Activated CD8-positive, alpha-beta memory T cell treated with anti-CD3 and anti-CD28 coated beads, Interleukin-2, amount 10 ng/mL, durations not matched to agents 7 days and 5 days (primary cell): ENCODE data around the gene UGT2B28. TPM values are rescaled to one million over a fixed set of nuclear protein-coding genes. Genes with fewer than 3 reads are reported as not detected.
"Not testable (repeated sequence)": the region's sequence is repeated elsewhere in the genome, so short reads cannot be mapped to it uniquely, and the experiment has no call there.

ENCODE experiments used
- ATAC-seq: fragments of 150-1000 bp; cut with Tn5 transposase; one replicate; pipeline ENCODE4 v1.10.0; 2021; ENCODE audit warnings: moderate library complexity
- CTCF ChIA-PET: fragments of 350-600 bp; sonication (Branson Sonifier 250); formaldehyde crosslinking; loops from one replicate; lab custom pipeline; 2021; ENCODE audit warnings: antibody characterized with exemption; lab: Charles Lee
- DNase-seq: peaks from one replicate; pipeline ENCODE4 v3.0.0-alpha.2; 2020
- H3K27ac Mint-ChIP-seq: one replicate; pipeline ENCODE4 v1.8.0; 2021; ENCODE audit warnings: mild to moderate bottlenecking, mixed read lengths
- H3K27me3 Mint-ChIP-seq: one replicate; pipeline ENCODE4 v1.8.0; 2021; ENCODE audit warnings: mixed read lengths
- H3K36me3 Mint-ChIP-seq: one replicate; pipeline ENCODE4 v1.8.0; 2021; ENCODE audit warnings: mild to moderate bottlenecking, mixed read lengths
- H3K4me1 Mint-ChIP-seq: one replicate; pipeline ENCODE4 v1.8.0; 2021; ENCODE audit warnings: mixed read lengths
- H3K4me3 Mint-ChIP-seq: one replicate; pipeline ENCODE4 v1.8.0; 2021; ENCODE audit warnings: mild to moderate bottlenecking, moderate library complexity, mixed read lengths
- H3K9me3 Mint-ChIP-seq: one replicate; pipeline ENCODE4 v1.8.0; 2022; ENCODE audit warnings: low read depth, mixed read lengths
- total RNA-seq, 2 experiments: library from RNA; stranded (reverse); gene quantifications; one replicate each; pipeline ENCODE4 v1.2.3, GENCODE V29; 2021

The UGT2B28 gene
- total RNA-seq = not detected

DNA sequence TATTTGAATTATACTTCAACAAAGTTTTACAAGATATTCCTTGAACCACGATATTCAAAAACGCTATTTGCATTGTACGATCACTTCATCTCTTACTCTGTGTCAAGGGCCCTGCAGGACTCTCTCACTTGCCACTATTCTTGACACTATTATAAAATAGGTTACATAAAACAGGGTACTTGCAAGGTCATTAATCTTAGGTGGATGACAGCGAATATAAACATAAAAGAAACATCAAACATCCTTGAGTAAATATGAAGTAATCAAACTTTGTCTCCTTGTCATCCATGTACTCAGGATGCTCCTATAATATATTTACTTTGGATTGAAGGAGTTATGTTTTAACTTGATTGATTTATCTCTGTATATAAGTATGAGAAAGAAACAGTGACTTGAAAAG lies at the start of gene UGT2B28:
UGT2B28 (plus strand) TSS at position 395 of the 400 bp plus-strand sequence. CDS start 26 bp downstream, outside the sequence.
- H3K9me3 Mint-ChIP-seq, H3K4me3 Mint-ChIP-seq, DNase-seq, CTCF ChIA-PET, H3K4me1 Mint-ChIP-seq, ATAC-seq, H3K27ac Mint-ChIP-seq, H3K36me3 Mint-ChIP-seq, H3K27me3 Mint-ChIP-seq: not testable (repeated sequence)

DNA sequence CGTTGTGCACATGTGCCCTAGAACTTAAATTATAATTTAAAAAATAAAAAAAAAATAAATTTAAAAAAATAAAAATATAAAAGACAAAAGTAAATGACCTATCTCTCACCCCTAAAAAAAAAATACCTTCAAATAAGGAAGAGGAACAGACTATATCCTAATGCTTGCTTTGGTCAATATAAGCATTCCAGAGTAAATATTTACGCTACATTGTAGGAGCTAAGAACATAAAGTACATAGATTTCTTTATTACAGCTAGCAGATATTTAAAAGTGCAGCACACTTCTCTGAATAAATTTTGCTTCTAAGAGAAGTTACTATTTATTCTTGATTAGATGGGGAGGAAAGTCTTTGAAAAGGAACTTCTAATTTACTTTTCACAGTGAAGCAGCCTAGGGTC lies 41.2 kb upstream of the UGT2B28 start:
- Mint-ChIP-seq H3K9me3 (peaks cover 2% of the 10 kb centered on the region), H3K4me1 (no peaks in the 10 kb centered on the region), H3K36me3 (no peaks in the 10 kb centered on the region), H3K27me3 (no peaks in the 10 kb centered on the region), H3K4me3 (no peak overlapping the region), H3K27ac (no peak overlapping the region)
- ATAC-seq (no peak), DNase-seq (no peak)
- CTCF ChIA-PET = no interaction called here

DNA sequence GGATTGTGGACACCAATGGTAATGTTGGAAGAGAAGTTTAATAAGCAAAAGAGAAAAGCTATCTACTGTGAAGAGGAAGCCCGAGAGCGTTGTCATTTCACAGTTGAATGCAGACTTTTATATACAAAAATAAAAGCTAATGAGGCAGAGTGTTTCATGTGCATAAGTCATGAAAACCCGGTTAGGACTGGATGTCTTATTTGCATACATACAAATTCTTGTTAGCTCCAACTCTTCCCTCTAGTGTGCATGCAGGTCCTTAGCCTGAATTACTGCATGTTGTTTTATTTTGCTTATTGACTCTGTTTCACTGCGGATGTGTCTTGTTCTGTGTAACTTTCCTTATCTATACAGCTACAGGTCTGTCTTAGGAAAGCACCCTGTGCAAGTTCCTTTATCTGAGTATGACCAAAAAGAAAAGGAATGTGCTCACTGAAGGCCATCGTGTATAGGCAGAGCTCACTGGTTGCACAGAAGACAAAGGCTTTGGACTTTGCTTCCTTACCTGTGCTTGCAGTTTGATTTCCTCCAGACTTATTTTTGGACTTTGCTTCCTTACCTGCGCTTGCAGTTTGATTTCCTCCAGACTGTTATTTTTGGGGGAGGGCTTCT lies 40.6 kb upstream of the UGT2B28 start:
- no peaks in the 10 kb centered on the region for H3K27me3 Mint-ChIP-seq
- H3K4me1 Mint-ChIP-seq = no peaks in the 10 kb centered on the region
- no peak overlapping the region for H3K4me3 Mint-ChIP-seq
- no peak overlapping the region for H3K27ac Mint-ChIP-seq
- no peak for DNase-seq
- CTCF ChIA-PET = no interaction called here
- peaks cover 2% of the 10 kb centered on the region for H3K9me3 Mint-ChIP-seq
- H3K36me3 Mint-ChIP-seq = no peaks in the 10 kb centered on the region
- ATAC-seq = no peak

DNA sequence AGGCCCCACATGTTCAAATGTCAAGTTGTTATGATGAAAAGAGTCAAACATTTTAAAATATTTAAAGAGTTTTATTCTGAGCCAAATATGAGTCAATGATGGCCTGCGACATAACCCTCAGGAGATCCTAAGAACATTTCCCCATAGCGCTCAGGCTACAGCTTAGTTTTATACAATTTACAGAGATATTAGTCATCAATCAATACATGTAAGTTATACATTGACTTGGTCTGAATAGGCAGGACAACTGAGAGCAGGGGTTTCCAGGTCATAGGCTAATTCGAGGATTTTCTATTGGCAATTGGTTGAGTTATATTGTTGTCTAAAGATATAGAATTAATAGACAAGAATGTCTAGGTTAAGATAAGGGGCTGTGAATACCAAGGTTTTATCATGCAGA lies 39.5 kb upstream of the UGT2B28 start:
- H3K4me3 Mint-ChIP-seq, H3K36me3 Mint-ChIP-seq, ATAC-seq, DNase-seq, H3K9me3 Mint-ChIP-seq, H3K4me1 Mint-ChIP-seq, H3K27ac Mint-ChIP-seq, CTCF ChIA-PET, H3K27me3 Mint-ChIP-seq: not testable (repeated sequence)

DNA sequence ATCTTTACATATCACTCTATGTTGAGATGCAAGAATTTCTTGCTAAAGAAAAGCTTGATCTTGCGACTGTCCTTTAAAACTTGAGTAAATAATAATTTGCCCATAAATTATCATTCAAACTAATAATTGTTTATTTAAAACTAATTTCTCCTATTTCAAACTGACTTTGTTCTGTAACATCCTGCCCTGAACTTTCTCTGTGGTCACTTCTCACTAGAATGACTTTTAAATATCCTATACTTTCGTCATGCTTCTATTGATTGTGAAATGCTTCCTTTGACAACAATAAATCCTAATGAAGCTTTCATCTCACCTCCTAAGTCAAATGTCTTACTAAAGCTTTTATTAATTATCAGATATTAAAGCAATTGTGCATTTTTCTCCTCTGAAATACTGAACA lies 38.5 kb upstream of the UGT2B28 start:
- CTCF ChIA-PET, H3K9me3 Mint-ChIP-seq, H3K27ac Mint-ChIP-seq, H3K4me1 Mint-ChIP-seq, H3K36me3 Mint-ChIP-seq, ATAC-seq, H3K27me3 Mint-ChIP-seq, H3K4me3 Mint-ChIP-seq, DNase-seq: not testable (repeated sequence)

DNA sequence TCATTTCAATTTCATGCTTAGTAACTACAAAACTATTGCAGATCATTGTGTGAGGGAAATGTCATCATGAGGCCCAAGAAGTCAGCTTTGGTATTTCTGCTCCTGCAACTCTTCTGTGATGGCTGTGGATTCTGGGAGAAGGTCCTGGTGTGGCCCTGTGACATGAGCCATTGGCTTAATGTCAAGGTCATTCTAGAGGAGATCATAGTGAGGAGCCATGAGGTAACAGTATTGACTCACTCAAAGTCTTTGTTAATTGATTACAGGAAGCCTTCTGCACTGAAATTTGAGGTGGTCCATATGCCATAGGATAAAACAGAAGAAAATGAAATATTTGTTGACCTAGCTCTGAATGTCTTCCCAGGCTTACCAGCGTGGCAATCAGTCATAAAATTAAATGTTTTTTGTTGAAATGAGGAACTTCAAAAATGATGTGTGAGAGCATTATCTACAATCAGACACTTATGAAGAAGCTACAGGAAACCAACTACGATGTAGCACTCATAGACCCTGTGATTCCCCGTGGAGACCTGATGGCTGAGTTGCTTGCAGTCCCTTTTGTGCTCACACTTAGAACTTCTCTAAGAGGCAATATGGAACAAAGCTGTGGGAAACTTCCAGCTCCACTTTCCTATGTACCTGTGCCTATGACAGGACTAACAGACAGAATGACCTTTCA lies 37.6 kb upstream of the UGT2B28 start:
- DNase-seq, CTCF ChIA-PET, H3K36me3 Mint-ChIP-seq, H3K9me3 Mint-ChIP-seq, H3K27me3 Mint-ChIP-seq, H3K4me1 Mint-ChIP-seq, H3K4me3 Mint-ChIP-seq, ATAC-seq, H3K27ac Mint-ChIP-seq: not testable (repeated sequence)

DNA sequence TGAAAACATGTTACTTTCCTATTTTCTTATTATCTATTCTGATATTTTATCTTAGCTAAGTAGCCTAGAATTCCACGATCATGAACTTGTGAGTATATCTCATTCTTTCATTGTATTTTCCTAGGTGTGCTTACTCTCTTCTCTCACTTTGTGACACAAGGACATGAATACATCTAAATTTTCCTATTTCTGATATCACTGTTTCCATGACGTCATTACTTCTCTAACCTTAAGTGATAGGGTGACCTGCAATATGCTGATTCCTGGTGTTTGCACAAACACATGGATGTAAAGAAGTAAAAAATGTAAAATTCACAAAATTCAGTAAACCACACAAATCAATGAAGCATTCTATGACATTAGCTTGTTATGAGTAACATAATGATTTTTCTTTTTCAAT lies 29.4 kb upstream of the UGT2B28 start:
- H3K27me3 Mint-ChIP-seq, H3K4me3 Mint-ChIP-seq, H3K27ac Mint-ChIP-seq, DNase-seq, ATAC-seq, CTCF ChIA-PET, H3K36me3 Mint-ChIP-seq, H3K4me1 Mint-ChIP-seq, H3K9me3 Mint-ChIP-seq: not testable (repeated sequence)

DNA sequence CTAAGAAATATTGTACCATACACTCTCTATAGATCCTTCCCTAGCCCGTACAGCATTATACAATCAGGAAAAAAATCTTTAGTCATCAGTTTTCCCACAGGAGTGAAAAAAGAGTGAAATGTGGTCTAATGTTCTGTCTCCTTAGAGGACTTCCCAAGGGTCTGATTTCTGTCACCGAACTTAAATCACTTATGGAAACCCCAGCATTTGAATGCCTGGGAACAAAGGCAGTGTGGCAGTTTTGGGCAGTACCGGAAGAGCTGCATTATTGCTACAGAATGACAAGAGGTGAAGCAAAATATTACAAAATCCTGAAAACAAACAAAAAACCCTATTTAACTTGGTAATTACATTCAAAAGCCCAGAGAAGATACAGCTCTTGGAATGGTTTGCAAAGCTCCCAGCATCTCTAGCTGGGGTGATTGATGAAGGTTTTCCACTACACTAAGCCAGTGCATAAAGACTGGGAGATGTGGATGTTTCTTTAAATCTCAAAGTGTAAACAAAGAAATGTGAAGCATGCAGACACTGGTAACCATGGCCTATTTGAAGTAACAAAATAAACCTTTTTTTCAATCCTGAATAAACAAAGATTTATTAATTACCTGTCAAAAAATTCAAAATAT lies 27.0 kb upstream of the UGT2B28 start:
- not testable (repeated sequence) for H3K27me3 Mint-ChIP-seq, ATAC-seq

DNA sequence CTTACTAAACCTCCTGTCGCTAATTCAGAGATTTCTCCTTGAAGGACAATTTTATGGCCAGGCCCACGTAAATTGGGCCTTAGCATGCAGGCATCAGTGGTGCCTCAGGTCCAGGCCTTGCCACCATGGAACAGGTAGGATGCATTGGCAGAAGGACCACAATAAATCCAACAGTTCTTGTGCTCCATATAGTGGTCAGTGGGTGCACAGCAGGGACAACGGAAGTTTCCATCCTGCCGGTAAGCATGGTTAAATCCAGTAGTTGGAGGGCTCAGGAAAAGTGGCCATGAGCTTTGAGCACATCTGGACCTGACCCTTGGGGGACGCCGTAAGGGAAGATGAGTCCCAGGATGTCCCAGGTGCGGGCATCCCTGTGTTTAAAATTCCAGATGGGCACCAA lies 11.7 kb upstream of the UGT2B28 start:
- CTCF ChIA-PET, H3K4me1 Mint-ChIP-seq, H3K4me3 Mint-ChIP-seq, H3K36me3 Mint-ChIP-seq, ATAC-seq, H3K27ac Mint-ChIP-seq, DNase-seq, H3K27me3 Mint-ChIP-seq, H3K9me3 Mint-ChIP-seq: not testable (repeated sequence)

More for the DNA sequence above, 27.0 kb upstream of the UGT2B28 start:
- H3K9me3 Mint-ChIP-seq, H3K4me1 Mint-ChIP-seq, CTCF ChIA-PET, H3K36me3 Mint-ChIP-seq, H3K27ac Mint-ChIP-seq, H3K4me3 Mint-ChIP-seq, DNase-seq: not testable (repeated sequence)

DNA sequence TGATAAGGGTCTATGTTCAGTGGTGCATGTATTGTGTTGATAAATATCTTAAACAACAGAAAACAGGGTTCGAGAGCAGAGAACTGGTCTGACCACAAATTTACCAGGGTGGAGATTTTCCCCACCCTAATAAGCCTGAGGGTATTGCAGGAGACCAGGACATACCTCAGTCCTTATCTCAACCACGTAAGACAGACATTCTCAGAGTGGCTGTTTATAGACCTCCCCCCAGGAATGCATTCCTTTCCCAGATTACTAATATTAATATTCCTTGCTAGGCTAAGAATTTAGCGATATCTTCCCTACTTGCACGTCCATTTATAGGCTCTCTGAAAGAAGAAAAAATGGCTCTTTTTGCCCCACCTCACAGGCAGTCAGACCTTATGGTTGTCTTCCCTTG lies 16.1 kb downstream of the UGT2B28 start:
- H3K36me3 Mint-ChIP-seq, CTCF ChIA-PET, DNase-seq: not testable (repeated sequence)

DNA sequence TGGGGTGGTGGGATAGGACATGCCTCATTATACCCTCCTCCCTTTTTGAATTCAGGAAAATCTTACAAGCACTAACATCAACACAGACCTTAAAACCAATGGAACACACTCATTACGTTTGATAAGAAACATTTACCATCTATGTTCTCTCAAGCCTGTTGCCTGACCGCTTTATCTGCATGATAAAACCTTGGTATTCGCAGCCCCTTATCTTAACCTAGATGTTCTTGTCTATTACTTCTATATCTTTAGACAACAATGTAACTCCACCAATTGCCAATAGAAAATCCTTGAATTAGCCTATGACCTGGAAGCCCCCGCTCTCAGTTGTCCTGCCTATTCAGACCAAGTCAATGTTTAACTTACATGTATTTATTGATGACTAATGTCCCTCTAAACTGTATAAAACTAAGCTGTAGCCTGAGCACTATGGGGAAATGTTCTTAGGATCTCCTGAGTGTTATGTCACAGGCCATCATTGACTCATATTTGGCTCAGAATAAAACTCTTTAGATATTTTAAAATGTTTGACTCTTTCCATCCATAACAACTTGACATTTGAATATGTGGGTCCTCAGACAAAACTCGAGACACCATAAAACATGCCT lies 28.3 kb downstream of the UGT2B28 start:
- CTCF ChIA-PET = interaction anchor here (0.8 kb wide), 1 partner anchor 13 kb away, joined by 3 read pairs; no protein-coding TSS in a partner anchor
- not testable (repeated sequence) for H3K4me1 Mint-ChIP-seq, H3K4me3 Mint-ChIP-seq, H3K27me3 Mint-ChIP-seq, H3K36me3 Mint-ChIP-seq, ATAC-seq, DNase-seq, H3K9me3 Mint-ChIP-seq, H3K27ac Mint-ChIP-seq

More for the DNA sequence above, 16.1 kb downstream of the UGT2B28 start:
- H3K27ac Mint-ChIP-seq, H3K4me3 Mint-ChIP-seq, H3K27me3 Mint-ChIP-seq, ATAC-seq, H3K9me3 Mint-ChIP-seq, H3K4me1 Mint-ChIP-seq: not testable (repeated sequence)

DNA sequence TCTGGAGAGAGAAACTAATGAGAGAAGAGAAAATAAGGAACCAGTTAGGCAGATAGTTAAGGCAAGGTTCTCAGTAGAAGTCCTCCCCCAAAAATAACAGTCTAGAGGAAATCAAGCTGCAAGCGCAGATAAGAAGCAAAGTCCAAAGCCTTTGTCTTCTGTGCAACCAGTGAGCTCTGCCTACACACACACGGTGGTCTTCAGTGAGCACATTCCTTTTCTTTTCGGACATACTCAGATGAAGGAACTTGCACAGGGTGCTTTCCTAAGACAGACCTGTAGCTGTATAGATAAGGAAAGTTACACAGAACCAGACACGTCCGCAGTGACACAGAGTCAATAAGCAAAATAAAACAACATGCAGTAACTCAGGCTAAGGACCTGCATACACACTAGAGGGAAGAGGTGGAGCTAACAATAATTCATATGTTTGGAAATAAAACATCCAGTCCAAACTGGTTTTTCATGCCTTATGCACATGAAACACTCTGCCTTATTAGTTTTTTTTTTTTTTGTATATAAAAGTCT lies 29.3 kb downstream of the UGT2B28 start:
- H3K9me3 Mint-ChIP-seq, H3K27me3 Mint-ChIP-seq, H3K36me3 Mint-ChIP-seq, CTCF ChIA-PET, H3K4me3 Mint-ChIP-seq, H3K4me1 Mint-ChIP-seq, ATAC-seq, H3K27ac Mint-ChIP-seq, DNase-seq: not testable (repeated sequence)

DNA sequence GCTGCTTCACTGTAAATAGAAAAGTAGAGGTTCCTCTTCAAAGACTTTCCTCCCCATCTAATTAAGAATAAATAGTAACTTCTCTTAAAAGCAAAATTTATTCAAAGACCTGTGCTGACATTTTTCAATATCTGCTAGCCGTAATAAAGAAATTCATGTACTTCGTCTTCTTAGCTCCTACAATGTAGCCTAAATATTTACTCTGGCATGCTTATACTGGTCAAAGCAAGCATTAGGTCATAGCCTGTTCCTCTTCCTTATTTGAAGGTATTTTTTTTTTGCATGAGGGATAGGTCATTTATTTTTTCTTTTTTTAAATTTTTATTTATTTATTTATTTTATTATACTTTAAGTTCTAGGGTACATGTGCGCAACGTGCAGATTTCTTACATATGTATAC lies 30.0 kb downstream of the UGT2B28 start:
- H3K9me3 Mint-ChIP-seq, DNase-seq, ATAC-seq, H3K4me3 Mint-ChIP-seq, H3K4me1 Mint-ChIP-seq, H3K27me3 Mint-ChIP-seq, H3K27ac Mint-ChIP-seq, H3K36me3 Mint-ChIP-seq, CTCF ChIA-PET: not testable (repeated sequence)
